ENCODE results near the gene SDE2.
"Not testable (repeated sequence)": the region's sequence is repeated elsewhere in the genome, so short reads cannot be mapped to it uniquely, and the experiment has no call there.

SDE2 gene

DNA sequence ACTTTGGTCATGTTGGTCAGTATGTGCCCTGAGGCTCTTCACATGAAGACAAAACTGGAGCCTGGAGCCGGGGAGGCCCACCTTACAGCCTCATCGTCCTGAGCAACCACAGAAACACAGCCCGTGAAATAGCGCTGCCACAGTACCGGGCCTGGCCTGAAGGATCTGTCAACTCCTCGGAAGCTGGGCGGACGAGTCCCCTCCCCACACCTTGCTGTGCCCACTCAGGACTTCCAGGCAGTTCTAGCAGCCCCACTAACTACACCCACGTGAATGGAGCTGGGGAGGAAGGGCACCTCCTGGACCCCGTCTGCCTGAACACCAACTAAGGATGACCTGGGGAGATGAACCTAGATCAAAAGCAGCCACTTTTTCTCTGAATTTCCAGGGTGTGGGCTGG is 24.7 kb downstream of the SDE2 start:
- no peak for DNase-seq

GRCh38 chr1:225973158-225973557 is 26.0 kb downstream of the SDE2 start:
- no peak for DNase-seq

DNA sequence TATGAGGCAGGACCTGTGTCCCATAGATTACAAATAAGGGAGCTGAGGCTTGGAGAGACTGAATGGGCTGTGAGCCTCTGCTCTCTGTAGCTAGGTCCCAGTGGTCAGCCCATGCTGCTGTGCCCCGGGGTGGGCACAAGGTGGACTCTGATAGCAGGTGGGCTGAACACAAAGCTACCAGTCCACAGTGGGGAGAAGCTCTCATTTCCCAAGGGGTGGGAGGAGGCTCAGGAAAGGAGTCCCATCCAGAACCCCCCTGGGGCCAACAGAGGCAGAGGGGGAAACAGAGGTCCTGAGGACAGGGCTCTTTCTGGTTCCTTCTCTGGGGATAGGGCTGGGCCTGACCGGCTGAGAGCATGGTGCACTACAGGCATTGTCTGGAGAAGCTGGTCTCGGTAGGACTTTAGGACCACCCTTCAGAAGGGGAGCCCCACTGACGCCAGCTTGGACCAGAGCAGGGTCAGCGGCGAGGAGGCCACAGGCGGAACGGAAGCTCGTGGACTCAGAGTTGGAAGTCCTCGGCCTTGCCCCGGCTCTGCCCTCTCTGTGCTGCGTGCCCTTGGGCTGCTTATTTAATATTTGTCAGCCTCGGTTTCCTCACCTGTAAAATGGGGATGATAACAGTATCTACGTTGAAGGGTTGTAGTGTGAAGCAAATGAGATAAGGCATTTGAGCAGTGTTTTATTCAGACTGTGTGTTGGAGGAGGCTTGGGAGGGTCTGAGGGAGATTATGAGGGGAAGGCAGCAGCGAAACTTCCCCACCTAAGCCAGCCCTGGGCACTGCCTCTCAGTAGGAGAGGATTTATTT is 26.6 kb downstream of the SDE2 start:
- no peak for DNase-seq

GRCh38 chr1:225970592-225971157 is 28.5 kb downstream of the SDE2 start:
- not testable (repeated sequence) for DNase-seq

- not testable (repeated sequence) for DNase-seq
Measured at GRCh38 chr1:225969751-225970150, 29.4 kb downstream of the SDE2 start.

DNA sequence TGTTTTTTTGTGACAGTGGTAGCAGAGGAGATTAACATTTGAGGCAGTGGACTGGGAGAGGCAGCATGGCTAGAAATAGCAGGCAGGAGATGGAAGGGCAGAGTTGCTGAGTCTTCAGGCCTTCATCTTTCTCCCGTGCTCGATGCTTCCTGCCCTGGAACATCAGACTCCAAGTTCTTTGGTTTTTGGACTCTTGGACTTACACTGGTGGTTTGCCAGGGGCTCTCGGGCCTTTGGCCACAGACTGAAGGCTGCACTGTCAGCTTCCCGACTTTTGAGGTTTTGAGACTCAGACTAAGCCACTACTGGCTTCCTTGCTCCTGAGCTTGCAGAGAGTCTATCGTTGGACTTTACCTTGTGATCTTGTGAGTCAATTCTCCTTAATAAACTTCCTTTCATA is 33.9 kb downstream of the SDE2 start:
- no peak for DNase-seq

GRCh38 chr1:225963735-225964530 is 35.2 kb downstream of the SDE2 start:
- DNase-seq, result no peak

- DNase-seq, result peak; percentile 54 to 81 (median 60)
Measured at GRCh38 chr1:225962440-225962975, 36.6 kb downstream of the SDE2 start.

DNA sequence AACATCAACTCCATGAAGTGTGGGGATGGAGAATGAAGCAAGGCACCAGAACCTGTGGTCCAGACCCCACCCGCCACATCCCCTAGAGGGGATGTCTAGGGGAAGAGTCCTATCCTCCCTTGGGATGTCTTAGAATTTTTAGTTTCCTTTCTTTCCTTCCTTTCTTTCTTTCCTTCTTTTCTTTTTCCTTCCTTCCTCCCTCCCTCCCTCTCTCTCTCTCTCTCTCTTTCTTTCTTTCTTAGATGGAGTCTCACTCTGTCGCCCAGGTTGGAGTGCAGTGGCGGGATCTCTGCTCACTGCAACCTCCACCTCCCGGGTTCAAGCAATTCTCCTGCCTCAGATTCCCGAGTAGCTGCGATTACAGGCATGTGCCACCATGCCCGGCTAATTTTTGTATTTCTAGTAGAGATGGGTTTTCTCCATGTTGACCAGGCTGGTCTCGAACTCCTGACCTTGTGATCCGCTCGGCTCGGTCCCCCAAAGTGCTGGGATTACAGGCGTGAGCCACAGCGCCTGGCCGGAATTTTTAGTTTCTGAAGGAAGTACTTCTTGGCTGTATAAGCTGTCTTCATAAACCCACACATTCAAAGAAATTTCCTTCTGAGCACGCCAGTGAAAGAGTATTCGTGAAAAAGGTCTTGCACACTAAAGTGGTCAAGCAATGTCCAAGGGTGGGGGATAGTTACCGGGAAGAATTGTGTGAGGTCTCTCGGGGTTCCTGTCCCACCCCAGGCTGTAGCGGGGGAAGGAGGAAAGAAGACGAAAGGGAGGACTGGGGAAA is 37.3 kb downstream of the SDE2 start:
- no peak for DNase-seq

GRCh38 chr1:225958041-225958440 is 41.1 kb downstream of the SDE2 start:
- no peak for DNase-seq

- no peak for DNase-seq
Measured at GRCh38 chr1:225954753-225955152, 44.4 kb downstream of the SDE2 start.

GRCh38 chr1:225953315-225953714 is 45.8 kb downstream of the SDE2 start:
- no peak for DNase-seq

GRCh38 chr1:225950905-225951497 is 48.1 kb downstream of the SDE2 start:
- DNase-seq, result peak; percentile 27 to 50 (median 48)

- no peak for DNase-seq
Measured at GRCh38 chr1:225949041-225949440, 50.1 kb downstream of the SDE2 start.

GRCh38 chr1:225946803-225947202 is 52.3 kb downstream of the SDE2 start:
- no peak for DNase-seq

- DNase-seq, result no peak
Measured at GRCh38 chr1:225946082-225946620, 53.0 kb downstream of the SDE2 start.

GRCh38 chr1:225945564-225945963 is 53.6 kb downstream of the SDE2 start:
- no peak for DNase-seq

- peak; percentile 42 to 75 (median 63) for DNase-seq
Measured at GRCh38 chr1:225944951-225945350, 54.2 kb downstream of the SDE2 start.

DNA sequence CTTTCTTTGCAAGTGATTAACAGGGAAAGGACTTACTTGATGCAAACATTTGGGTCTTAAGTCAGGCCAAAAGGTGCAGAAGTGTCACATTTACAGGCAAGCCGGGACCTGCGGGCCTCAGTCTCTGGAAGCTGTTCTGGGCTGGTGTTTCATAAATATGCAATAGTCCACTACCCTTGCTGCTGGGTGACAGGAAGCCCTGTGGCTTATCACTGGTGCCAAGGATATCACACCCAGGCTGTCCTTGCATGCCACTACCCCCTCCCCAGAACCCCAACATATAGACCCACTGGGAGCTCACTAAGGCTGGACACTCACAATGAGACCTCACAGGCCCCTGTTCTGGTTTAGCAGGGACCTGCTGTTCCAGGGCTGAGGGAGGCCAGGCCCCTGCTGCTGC is 54.8 kb downstream of the SDE2 start:
- DNase-seq, result no peak

DNA sequence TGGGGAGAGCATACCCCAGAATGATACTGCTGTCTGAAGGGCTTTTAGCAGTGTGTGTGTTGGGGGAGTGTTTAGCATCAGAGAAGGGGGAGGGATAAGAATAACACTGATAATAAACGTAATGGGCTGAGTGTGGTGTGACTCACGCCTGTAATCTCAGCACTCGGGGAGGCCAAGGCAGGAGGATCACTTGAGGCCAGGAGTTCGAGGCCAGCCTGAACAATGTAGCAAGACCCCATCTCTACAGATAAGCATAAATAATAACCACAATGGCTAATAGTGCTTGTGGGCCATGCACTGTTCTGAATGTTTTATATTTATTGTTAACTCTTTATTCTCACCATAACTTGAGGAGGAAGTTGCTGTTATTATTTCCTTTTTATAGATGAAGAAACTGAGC is 55.6 kb downstream of the SDE2 start:
- no peak for DNase-seq

GRCh38 chr1:225942574-225942973 is 56.6 kb downstream of the SDE2 start:
- DNase-seq, result no peak

GRCh38 chr1:225941942-225942222 is 57.3 kb downstream of the SDE2 start:
- no peak for DNase-seq
